HG03460 (cell line): ENCODE data around the gene KRTAP21-2.
"Not testable (repeated sequence)": the region's sequence is repeated elsewhere in the genome, so short reads cannot be mapped to it uniquely, and the experiment has no call there.

Source experiments
- ATAC-seq: cut with Tn5 transposase; IDR thresholded peaks from one replicate; pipeline ENCODE4 v1.9.1; 2021; ENCODE audit not compliant: unreplicated experiment

The KRTAP21-2 gene

DNA sequence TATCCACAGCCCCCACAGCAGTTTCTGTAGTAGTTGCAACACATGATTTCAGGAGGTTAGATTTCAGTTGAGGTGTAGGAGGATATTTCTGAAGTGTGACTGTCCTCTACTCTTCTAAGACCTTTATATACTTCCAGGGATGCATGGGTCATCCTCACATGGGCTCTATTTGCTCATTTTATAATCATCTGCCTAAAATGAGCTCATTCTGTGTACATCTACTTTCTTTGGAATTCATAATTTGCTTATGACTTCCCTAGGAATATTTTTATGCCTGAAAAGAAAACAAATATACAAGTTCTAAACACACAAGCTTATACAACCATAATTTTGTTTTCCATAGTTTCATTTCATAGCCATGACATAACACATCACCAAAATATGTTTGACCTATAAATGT, at the start of gene KRTAP21-2:
TSS of gene KRTAP21-2 (minus strand) at position 101 of the 400 bp plus-strand sequence. CDS start at position 44, 57 bp downstream.
- no peak for ATAC-seq

DNA sequence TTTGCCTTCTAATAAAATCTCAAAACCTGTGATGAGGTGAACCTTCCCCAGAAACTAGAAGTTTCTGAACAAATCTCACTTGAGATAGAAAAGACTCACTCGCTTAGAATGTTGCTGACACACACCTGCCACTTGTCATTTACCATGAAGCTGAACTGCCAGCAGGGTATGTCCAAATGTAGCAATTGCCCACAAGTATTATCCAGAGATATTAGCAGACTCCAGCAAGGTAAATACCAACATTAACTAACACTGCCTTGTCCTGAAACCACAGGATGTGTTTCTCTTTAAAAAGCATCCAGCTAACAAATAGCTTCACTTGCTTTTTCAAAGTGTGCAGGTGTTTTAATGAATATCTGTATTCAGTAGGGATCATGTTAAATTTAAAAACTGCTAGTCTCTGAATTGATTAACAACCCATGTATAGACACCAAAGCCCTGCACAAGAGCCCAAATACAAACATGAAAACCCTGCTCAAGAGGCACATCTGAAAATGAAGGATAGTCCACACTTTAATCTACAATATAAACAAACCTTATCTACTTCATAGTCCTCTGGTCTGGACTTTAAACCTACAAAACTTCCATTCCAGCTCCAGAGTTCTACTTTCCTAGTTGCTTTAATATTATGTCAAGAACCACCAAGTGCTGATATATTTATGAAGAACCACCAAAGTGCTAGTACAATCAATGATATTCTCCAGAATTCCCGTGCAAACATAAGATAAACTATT, 46.7 kb upstream of the KRTAP21-2 start:
- no peak for ATAC-seq

DNA sequence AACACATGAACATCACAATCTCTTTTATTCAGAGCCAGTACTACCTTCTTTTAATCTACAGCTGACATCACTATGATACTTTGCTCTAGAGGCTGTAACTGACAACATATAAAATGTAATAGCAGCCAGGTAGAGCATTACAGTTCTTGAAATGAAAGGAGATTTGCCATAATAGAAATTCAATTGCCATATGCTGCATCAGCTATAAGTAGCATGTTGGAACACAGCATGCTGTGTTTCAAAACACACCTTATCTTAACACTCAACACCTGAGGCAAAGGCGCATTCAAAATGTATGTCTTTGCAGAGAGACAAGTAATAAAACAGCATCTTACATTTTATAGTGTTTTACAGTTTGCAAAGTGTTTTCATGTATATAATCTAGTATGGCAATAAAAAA, 32.2 kb upstream of the KRTAP21-2 start:
- ATAC-seq = no peak

DNA sequence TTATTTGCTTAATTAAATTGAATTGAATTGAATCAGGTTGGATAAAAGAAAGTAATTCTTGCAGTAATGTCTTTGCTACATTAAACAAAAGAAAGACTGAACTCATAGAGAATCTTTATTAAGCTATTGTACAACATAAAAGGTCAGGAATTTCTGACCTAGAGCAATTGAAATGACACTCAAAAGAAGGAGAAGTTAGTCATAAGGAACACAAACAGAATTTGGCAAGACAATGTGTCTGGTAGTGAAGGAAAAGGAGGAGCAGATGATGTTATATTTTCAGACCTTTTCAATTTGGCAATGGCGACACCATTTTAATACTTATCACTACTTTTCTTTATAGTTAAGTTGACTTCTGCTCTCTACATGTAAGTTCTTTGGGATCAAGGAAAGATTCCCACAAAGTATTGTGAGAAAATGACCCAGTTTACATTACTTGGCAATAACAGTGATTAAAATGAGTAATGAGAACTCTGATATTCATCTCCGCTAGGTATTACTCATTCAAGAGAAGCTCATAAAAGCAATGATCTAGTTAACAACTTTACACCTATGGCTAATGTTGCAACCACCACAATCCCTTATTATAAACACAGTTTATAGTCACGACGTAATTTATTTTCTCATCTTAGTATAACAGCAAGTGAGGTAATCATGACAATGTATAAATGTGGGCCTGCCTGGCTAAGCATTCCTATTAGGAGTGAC, 22.8 kb upstream of the KRTAP21-2 start:
- no peak for ATAC-seq

DNA sequence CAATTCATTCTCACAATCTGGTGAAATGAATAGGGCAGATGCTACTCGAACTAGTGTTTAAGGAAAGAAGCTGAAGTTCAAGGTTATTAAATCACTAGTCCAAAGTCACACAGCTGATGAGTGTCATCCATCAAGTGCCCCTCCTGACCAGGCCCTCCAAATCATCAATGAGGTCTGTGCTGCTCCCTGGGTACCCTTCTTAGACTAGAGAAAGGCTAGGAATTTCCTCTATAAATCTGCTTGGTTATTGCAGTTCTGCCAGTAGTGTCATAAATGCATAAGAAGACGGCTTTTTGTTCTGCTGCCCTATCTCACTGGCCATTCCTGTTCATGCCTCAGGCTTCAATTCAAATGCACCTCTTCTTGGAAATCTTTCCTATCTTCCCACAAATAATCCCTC, 13.7 kb upstream of the KRTAP21-2 start:
- no peak for ATAC-seq

DNA sequence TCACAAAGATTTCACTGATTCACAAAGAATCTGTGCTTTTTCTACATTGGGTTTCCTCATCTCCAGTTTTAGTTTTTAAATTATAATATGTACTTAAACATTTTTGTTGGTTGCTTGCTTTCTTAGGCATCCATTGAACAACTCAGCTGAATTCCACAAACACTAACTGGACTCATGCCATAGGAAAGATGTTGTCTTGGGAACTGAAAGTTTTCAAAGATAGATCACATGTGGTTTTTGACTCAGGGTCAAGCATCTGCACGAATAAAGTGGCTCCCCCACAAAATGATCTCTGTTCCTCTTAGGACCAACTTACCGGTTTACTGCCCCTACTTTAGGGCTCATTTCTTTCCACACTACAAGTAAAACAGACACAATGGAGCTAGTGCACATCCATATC, 11.2 kb upstream of the KRTAP21-2 start:
- no peak for ATAC-seq

DNA sequence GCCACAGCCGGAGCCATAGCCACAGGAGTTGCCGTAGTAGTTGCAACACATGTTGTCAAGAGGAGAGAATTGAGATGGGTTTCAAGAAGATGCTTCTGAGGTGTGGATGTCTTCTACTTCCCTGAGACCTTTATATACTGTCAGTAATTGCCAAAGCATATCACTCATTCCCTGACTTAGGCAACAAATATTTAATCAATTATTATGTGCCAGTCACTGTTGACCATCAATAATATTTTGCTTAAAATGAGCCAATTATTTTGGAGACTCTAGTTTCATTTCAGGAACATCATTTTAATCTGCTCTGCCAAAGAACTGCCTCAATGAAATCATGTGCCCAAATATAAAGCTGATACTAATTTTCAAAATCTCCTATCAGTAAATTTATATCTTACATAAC, 8.3 kb upstream of the KRTAP21-2 start, which contains the start of gene KRTAP21-1:
TSS of gene KRTAP21-1 (minus strand) at position 101 of the 400 bp plus-strand sequence. CDS start at position 51, 50 bp downstream.
- not testable (repeated sequence) for ATAC-seq

DNA sequence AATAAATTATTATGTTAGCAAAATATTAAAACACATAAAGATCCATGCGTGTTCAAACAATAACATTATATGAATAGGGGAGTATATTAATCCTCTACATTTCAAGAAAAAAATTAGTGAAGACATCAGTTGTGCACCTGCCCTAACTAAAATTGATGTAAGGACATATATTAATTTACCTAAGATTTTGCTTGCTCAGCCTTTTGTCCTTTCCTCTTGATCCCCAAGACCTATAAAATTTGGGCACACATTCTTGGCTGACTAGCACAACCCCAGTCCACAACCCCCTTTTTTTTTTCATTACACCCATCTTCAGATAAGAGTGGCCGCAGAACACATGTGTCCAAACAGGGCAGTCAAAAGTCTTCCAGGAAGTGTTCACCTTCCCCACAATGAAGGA, 6.6 kb downstream of the KRTAP21-2 start:
- no peak for ATAC-seq

DNA sequence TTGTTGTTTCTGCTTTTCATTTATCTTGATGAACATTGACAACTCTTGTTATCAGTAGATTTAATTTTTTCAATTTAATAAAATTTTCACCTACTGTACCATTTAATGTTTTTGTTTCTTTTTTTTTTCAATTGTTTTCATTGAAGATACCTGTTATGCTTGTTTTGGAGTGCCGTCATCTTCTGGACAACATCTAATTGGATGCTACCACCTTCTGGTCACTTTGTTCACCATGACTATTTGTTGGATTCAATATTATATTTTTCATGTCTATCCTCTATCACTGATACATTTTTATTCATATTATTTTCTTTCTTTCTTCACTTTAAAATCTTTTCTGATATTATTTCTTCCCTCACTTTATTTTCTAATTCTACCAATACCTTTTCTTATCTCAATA, 14.0 kb downstream of the KRTAP21-2 start:
- ATAC-seq = no peak

DNA sequence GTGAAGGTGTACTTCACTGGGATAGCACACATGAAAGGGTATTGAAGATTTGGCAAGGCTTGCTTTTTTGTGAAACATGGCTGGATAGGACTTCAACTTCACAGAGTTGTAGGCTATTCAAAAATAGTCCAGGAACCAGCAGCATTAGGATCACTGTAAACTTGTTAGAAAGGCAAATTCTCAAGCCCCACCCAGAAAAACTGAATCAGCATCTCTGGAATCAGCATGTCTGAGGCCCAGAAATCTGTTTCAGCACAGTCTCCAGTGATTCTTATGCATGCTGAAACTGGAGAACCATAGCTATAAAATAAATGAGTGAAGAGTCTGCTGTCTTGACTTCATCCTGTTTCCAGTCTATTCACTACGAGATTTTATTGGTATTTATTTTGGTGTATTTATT, 20.3 kb downstream of the KRTAP21-2 start:
- ATAC-seq = no peak

DNA sequence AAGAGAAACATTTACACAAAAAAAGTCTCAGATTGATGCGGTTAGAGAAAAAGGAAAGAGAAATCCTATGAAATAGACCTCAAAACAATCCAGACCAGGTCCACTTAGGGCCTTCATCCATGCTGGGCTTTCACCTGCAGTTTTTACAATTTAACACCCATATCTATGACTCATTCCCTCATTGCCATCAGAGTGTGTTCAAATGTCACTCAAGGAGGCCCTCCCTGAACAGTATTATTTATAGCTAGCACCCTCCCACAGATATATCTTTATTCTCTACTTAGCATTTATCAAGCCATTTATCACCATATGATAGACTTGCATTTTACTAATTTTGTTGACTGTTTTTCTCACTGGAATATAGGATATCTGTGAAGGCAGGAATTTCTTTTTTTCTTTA, 27.7 kb downstream of the KRTAP21-2 start:
- ATAC-seq = no peak

DNA sequence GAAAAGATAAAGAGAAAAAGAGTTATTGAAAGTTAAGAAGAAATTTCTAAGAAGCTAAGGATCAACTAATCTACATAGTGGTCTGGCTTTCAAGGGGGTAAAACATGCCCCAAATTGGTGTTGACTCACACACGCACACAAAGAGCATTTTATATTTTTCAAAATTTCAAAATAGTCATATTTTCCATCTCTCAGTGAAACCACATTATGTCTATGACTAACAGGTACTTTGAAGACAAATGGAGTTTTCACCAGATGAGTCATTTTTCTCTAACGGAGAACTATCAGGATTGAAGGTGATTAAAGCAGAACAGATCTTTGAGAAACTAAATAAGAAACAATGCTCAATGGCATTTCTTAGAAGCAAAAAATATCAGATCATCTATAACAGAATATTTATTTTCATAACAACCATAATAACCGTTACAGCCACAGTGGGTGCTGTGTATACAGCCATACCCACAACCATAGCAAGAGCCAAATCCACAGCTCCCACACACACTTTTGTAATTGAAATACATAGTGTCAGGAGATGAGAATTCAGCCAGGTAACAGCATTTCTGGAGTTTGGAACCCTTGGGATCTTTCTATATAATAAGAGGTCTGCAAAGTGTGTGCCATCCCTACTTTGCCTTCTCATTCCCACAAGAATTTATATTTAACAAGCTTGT, 28.7 kb downstream of the KRTAP21-2 start, which contains the start of gene KRTAP21-3:
TSS of gene KRTAP21-3 (minus strand) at position 539 of the 671 bp plus-strand sequence. CDS start at position 521, 18 bp downstream.
- no peak for ATAC-seq

DNA sequence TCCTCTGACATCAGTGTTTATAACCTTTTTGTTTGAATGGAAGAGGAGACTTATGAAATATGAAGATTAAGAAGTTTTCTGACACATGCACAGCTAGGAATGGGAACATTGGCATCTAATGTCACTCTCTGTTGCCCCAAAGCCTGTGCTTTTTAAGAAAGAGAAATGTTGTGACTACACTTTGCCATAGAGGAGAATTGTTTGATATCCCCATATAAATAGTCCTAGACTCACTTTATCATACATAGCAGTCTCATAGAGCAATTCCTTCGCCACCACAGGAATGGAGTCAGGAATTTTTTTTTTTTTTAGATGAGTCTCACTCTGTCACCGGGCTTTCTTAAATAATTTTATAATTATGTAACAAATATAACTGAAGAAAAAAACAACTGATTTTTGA, 30.0 kb downstream of the KRTAP21-2 start:
- no peak for ATAC-seq

DNA sequence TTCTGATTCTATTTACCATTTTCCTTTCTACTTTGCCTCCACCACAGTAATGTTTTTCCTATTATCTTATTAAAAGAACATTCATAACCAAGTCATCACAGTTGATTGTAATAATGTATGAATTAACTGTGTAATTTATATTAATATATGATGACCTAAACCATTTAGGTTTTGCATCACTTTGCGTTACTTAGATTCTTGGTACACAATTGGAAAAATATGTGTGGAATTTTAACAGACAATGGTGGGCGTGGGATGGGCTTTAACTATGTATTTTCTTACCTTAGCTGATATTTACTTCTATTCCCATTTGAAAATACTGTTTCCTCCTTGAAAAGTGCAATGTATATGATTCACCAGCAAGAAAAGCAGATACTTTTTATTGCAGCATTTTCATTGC, 32.1 kb downstream of the KRTAP21-2 start:
- no peak for ATAC-seq

DNA sequence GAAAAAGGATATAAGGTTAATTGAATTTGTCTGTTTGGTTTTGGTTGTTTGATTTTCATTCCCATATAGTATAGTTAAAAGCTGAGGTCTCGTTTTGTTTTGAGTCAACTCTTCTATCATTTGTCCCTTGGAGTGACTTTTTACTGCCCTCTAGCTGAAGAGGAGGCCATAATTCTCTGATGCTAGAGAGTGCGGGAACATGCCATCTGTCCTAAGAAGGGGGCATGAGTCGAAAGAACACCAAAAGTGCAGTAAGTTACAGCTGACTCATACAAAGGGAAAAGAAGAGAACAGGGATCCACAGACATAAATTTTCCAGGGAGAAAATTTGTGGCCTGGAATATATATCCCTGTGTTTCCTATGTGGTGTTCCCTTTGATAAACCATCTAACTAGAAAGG, 32.6 kb downstream of the KRTAP21-2 start:
- ATAC-seq = no peak

DNA sequence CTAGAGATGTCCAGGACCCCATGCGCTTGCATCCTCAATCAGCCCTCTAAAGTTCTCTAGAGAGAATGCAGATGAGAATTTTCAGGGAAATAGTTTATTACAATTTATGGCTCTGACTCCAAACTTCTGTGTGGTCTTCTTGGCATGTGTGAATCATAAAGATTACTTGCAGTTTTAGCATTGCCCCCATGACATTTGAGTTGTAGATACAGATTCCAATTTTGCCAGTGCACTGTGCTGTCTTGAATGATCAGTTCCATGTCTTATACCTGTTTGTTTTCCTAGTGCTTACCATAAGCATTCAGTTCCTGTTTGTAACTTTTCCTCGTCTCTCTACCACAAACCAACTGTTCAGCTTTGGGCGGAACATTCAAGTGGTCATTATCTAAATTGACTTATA, 33.3 kb downstream of the KRTAP21-2 start:
- ATAC-seq = no peak

DNA sequence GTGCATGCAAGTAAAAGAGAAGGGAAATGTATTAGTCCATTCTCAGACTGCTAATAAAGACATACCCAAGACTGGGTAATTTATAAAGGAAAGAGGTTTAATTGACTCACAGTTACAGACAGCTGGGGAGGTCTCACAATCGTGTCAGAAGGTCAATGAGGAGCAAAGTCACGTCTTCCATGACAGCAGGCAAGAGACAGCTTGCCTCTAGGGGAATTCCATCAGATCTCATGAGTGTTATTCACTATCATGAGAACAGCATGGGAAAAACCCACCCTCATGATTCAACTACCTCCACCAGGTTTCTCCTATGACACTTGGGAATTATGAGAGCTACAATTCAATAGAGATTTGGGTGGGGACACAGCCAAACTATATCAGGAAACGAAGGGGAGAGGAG, 36.6 kb downstream of the KRTAP21-2 start:
- ATAC-seq = no peak

DNA sequence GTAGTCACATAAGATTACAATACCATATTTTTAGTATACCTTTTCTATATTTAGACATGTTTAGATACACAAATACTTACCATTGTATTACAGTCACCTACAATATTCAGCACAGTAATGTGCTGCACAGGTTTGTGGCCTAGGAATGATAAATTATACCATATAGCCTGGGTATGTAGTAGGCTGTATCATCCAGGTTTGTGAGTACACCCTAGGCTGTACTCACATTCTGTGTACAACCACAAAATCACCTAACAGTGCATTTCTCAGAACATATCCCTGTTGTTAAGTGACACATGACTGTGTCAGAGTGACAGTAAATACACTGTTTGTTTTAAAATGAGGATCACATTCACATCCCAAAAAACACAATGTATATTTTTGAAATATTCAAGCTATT, 39.6 kb downstream of the KRTAP21-2 start:
- no peak for ATAC-seq
